GM13977 (cell line): Measurements from ENCODE around the gene MYL6B.

Experiments used
- DNase-seq: peaks from one replicate; pipeline ENCODE4 v3.0.0; 2012; ENCODE audit warnings: low spot score
- in situ Hi-C: fragments of 300-500 bp; cut with MboI; formaldehyde crosslinking; loops from one replicate; pipeline ENCODE4 v1.12.0; 2022; ENCODE audit warnings: low sequenced_read_pairs, low pct_unique_long_range_greater_than_20kb, mixed read lengths, inconsistent platforms; ENCODE audit not compliant: unreplicated experiment
- TF ChIP-seq, protein P1 (sequence below): IDR thresholded peaks from 2 replicates; pipeline ENCODE4 v1.5.1; 2012; ENCODE audit warnings: mild to moderate bottlenecking, control low read depth; ENCODE audit not compliant: insufficient read depth; ENCODE audit errors: extremely low read depth, missing control alignments

Gene MYL6B

DNA sequence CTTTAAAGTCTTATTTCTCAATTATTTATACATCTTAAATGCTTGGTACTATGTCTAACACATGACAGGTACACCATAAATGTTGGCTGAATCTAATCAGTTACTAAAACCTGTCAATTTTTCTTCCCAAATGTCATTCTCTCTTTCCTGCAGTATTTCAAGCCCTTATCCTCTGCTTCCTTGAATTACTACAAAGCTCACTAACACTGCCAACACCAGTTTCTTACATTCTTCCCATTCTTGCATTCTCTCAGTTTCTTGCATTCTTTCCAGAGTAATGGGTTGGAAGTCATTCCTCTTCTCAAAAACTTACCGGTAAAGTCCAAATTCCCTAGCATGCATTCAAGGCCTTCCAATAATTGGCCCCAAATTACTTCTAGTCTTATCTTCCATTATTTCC, 46.4 kb downstream of the MYL6B start:
- in situ Hi-C loops, result no loop called here
- TF ChIP-seq, protein P1, sequence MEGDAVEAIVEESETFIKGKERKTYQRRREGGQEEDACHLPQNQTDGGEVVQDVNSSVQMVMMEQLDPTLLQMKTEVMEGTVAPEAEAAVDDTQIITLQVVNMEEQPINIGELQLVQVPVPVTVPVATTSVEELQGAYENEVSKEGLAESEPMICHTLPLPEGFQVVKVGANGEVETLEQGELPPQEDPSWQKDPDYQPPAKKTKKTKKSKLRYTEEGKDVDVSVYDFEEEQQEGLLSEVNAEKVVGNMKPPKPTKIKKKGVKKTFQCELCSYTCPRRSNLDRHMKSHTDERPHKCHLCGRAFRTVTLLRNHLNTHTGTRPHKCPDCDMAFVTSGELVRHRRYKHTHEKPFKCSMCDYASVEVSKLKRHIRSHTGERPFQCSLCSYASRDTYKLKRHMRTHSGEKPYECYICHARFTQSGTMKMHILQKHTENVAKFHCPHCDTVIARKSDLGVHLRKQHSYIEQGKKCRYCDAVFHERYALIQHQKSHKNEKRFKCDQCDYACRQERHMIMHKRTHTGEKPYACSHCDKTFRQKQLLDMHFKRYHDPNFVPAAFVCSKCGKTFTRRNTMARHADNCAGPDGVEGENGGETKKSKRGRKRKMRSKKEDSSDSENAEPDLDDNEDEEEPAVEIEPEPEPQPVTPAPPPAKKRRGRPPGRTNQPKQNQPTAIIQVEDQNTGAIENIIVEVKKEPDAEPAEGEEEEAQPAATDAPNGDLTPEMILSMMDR, result no peak
- no peak for DNase-seq

DNA sequence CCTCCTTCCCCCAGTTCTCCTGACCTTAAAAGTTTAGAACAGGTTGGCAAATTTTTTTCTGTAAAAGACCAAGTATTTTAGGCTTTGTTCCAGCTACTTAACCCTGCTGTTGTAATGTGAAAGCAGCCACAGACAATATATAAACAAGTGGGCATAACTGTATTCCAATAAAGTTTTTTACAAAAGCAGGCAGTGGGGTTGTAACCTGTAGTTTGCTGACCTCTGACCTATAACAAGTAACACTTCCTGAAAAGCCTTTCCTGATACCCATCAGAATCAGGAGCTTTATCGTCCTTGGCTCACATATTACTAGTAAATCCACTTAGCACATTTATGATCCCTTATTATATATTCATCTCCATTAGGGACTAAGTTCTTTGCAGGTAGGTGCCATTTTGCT, 50.0 kb downstream of the MYL6B start:
- in situ Hi-C loops, result no loop called here
- TF ChIP-seq, protein P1, result no peak
- DNase-seq, result no peak

DNA sequence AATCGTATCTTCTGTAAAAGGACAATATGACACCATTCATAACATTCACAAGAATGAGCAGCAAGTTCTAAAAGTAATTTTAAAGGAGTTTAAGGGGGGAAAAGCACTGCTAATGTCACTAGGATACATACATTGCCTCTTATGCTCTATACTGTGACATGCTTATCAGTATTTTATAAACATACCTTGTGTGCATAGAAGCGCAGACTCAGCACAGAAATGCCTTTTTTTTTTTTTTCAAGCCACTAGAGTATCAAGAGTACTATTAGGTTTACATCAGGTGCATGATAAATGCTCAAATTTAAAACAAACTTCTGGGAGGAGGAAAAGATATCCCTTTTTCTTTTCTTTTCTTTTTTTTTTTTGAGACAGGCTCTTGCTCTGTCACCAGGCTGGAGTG, 50.5 kb downstream of the MYL6B start:
- no peak for DNase-seq
- TF ChIP-seq, protein P1, result no peak
- in situ Hi-C loops, result no loop called here

DNA sequence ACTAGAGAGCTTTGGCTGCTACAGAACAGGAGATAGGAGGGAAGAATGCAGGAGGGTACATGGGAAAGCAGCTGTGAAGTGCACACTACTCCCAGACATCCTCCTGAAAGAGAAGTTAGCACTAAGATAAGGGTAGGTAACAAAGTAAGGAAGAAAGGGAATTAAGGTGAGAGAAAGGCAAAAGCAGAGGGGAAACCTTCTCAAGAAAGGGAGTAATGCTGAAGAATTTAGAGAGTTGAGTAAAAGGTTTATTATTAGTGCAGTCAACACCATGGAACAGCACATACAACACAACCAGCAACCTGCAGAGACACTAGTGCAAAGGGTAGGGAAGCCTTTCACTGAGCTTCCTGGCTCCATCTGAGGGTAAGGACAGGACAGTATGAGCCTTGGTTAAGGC, 51.9 kb downstream of the MYL6B start:
- in situ Hi-C loops, result no loop called here
- TF ChIP-seq, protein P1, result no peak
- DNase-seq, result no peak

DNA sequence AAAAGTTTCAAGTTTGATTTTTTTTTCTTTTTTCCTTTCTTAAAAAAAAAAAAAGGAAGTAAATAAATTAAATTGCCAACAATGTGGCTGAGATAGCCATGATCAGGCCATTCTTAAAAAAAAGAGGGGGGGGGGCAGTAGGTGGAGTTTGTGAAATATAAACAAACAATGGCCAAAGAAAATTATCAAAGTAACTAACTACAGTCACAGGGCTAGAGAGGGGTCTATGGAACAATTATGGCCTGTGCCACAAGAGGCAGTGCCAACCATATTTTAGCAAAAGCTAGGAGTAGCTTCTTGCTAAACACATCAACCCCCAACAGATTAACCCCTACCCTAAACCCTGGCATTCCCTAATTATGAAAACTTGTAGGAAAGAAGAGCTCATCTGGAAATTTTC, 53.1 kb downstream of the MYL6B start:
- DNase-seq, result no peak
- in situ Hi-C loops, result no loop called here
- TF ChIP-seq, protein P1, result no peak

DNA sequence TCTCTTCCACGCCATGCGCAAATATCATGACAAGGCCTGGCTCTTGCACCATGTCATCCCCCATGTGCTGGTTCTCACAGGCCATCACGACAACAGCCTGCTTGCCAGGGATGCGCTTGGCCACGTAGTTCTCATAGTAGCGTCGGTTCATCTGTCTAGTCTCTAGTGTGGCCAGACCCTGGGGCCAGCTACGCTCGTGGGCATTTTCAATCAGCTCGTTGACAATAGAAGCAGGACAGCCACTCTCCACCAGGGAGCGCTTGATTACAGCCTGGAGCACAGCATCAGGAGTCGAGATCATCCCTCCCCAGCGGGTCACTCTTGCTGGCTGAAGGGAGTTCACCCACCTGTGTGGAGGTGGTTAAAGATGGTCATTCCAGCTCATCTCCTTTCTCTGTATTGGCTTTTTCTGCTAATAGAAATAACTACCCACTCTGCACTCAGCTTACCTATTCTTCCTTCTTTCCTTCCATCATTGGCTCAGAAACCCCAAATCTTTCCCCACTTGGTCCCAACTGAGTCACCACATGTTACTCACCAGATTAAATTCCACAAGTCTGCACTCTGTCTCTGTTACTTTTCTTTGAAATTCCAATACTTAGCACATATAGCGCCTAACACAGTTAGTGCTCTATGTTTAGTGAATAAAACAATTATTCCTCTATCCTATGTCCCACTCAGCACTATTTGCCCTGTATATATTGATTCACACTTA, 54.2 kb downstream of the MYL6B start:
- TF ChIP-seq, protein P1, result peak; percentile 53
- in situ Hi-C loops, result no loop called here
- DNase-seq, result no peak
